NCI-H345 treated with DMSO at 0.1 percent for 48 hours (cell line): Measurements from ENCODE around the gene SENP6.
"Not testable (repeated sequence)": the region's sequence is repeated elsewhere in the genome, so short reads cannot be mapped to it uniquely, and the experiment has no call there.

ENCODE experiments used
- DNase-seq: peaks from one replicate; lab custom pipeline; 2025; ENCODE audit not compliant: unreplicated experiment; lab: John Stamatoyannopoulos, UW

The SENP6 gene

GRCh38 chr6:75601304-75602245 is at the start of gene SENP6:
SENP6 (plus strand) TSS chr6:75601880; CDS start chr6:75602525, 645 bp downstream.
- peak; percentile 59 for DNase-seq

- DNase-seq: no peak
Measured at GRCh38 chr6:75556240-75556639, 45.4 kb upstream of the SENP6 start.

GRCh38 chr6:75557068-75557467 is 44.6 kb upstream of the SENP6 start:
- DNase-seq: no peak

GRCh38 chr6:75563032-75563431 is 38.6 kb upstream of the SENP6 start:
- no peak for DNase-seq

- no peak for DNase-seq
Measured at GRCh38 chr6:75566137-75566767, 35.4 kb upstream of the SENP6 start.

GRCh38 chr6:75568100-75568499 is 33.6 kb upstream of the SENP6 start:
- no peak for DNase-seq

GRCh38 chr6:75568965-75569364 is 32.7 kb upstream of the SENP6 start:
- DNase-seq: no peak

- not testable (repeated sequence) for DNase-seq
Measured at GRCh38 chr6:75570671-75571070, 31.0 kb upstream of the SENP6 start.

GRCh38 chr6:75572072-75572471 is 29.6 kb upstream of the SENP6 start:
- DNase-seq: no peak

- no peak for DNase-seq
Measured at GRCh38 chr6:75579951-75580350, 21.7 kb upstream of the SENP6 start.

GRCh38 chr6:75581231-75581630 is 20.4 kb upstream of the SENP6 start:
- DNase-seq: no peak

- not testable (repeated sequence) for DNase-seq
Measured at GRCh38 chr6:75584552-75584951, 17.1 kb upstream of the SENP6 start.

GRCh38 chr6:75588948-75589347 is 12.7 kb upstream of the SENP6 start:
- DNase-seq: no peak

GRCh38 chr6:75590370-75590769 is 11.3 kb upstream of the SENP6 start:
- DNase-seq: no peak

GRCh38 chr6:75596380-75596779 is 5.3 kb upstream of the SENP6 start:
- not testable (repeated sequence) for DNase-seq

- no peak for DNase-seq
Measured at GRCh38 chr6:75600768-75601167, 912 bp upstream of the SENP6 start.

- DNase-seq: peak; percentile 37
Measured at GRCh38 chr6:75602246-75603105, 796 bp downstream of the SENP6 start.

- DNase-seq: no peak
Measured at GRCh38 chr6:75603106-75603420, 1.4 kb downstream of the SENP6 start.

GRCh38 chr6:75604294-75604693 is 2.6 kb downstream of the SENP6 start:
- DNase-seq: no peak

GRCh38 chr6:75605635-75606034 is 4.0 kb downstream of the SENP6 start:
- DNase-seq: no peak

GRCh38 chr6:75608304-75608703 is 6.6 kb downstream of the SENP6 start:
- no peak for DNase-seq
